Suppressor macrophage treated with lipopolysaccharide for 1 hour (primary cell): ENCODE measurements around the gene TET2.
"Not testable (repeated sequence)": the region's sequence is repeated elsewhere in the genome, so short reads cannot be mapped to it uniquely, and the experiment has no call there.

Experiments used
- DNase-seq, 3 donors: peaks; one replicate each; pipeline ENCODE4 v3.0.0-alpha.2; 2020 to 2022

Gene TET2

DNA sequence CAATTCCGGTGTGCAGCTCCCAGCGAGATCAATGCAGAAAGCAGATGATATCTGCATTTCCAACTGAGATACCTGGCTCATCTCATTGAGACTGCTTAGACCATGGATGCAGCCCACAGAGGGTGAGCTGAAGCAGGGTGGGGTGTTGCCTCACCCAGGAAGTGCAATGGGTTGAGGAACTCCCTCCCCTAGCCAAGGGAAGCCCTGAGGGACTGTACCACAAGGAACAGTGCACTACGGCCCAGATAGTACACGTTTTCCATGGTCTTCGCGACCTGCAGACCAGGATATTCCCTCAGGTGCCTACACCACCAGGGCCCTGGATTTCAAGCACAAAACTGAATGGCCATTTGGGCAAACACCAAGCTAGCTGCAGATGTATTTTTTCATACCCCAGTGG lies 150.0 kb downstream of the TET2 start:
- DNase-seq, result peak in 2 of 3 donors; percentile 22 to 37

DNA sequence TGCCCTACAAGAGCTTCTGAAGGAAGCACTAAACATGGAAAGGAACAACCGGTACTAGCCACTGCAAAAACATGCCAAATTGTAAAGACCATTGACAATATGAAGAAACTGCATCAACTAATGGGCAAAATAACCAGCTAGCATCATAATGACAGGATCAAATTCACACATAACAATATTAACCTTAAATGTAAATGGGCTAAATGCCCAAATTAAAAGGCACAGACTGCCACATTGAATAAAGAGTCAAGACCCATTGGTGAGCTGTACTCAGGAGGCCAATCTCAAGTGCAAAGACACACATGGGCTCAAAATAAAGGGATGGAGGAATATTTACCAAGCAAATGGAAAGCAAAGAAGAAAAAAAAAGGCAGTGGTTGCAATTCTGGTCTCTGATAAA lies 152.4 kb downstream of the TET2 start:
- DNase-seq, result not testable (repeated sequence)

DNA sequence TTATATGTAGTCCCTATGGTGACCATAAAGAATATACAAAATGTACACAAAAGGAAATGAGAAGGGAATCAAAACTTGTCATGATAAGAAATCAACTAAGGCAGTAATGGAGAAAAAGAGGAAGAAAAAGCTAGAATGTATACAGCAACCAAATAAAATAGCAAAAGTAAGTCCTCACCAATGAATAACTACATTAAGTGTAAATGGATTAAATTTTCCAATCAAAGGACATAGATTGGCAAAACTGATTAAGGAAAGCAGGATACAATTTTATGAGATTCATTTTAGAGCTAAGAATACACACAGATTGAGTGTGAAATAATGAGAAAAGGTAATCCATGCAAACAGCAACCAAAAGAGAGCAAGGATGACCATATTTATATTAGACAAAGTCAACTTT lies 157.4 kb downstream of the TET2 start:
- DNase-seq, result no peak

DNA sequence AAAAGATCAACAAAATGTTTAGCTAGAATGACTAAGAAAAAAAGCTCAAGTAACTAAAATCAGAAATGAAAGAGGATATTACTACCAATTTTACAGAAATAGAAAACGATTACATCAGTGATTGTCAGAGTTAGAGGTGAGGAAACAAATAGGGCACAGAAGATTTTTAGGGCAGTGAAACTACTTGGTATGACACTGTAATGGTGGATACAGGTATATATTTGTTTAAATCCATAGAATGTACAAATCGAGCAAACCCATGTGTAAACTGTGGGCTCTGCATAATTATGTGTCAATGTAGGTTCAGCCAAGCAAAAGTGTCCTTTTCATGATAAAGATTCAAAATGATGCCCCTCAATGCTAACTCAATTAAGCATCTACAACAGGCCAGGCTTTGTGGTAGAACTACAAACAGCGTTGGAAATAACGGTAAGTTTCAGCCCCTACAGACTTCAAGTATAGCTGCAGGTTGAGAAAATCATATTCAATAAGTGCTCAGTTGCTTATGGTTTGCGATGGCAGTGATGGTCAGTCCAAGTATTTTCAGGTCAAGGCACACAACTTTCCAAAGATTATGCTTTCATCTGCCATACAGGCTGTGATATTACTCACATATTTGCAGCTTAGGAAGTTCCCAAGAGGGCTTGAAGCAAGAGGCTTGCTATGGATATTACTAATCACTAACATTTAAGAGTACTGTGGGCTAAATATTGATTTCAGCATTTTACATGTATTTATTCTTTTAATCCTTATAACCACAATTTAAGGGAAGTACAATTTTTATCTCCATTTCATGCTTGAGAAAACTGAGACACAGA lies 158.6 kb downstream of the TET2 start:
- peak; percentile 64 to 89 (median 81) for DNase-seq

DNA sequence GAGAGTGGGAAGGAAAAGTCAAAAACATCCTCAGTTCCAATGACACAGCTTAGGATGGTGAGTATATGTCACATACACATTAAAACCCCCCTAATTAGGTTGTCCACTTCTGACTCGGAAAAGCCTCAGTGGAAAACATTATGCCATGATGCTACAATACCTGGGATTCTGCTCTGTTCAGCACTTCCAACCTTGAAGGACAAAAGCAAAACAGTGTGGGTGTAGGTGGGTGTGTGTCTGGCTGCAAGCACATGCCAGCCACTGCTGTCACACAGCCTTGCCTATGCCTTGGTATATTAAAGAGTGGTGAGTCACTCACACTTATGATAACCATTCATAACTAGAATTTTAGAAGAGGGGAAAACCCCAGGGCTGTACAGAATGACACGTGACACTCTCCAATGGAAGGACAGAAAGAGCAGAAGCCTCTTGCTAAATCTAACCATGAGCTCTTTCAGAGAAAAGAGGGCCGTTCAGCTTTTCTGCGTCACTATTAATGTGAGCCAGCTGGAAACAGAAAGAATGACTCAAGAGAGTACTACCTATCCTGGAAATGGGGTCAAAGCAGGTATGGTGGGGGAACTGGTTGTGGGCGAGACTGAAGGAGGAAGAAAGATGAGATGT lies 159.6 kb downstream of the TET2 start:
- peak; percentile 88 to 97 (median 95) for DNase-seq

DNA sequence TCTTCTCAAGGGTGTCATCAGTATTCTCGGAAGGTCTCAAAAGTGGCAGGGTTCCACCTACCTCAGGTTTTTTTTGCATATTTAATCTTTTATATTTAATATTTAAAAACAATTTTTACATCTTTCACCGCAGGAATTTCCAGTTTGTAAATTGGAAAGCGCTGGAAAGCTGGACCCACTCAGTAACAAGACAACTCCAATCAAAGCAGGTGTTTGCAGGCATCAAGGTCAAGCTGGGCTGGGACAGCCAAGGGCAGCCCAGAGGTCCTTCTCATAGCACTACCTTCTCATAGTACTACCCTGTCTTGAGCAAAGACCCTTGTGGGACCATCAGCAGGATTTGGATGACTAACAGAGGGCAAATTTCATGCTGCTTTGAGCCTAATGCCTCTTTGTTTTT lies 160.1 kb downstream of the TET2 start:
- no peak for DNase-seq

DNA sequence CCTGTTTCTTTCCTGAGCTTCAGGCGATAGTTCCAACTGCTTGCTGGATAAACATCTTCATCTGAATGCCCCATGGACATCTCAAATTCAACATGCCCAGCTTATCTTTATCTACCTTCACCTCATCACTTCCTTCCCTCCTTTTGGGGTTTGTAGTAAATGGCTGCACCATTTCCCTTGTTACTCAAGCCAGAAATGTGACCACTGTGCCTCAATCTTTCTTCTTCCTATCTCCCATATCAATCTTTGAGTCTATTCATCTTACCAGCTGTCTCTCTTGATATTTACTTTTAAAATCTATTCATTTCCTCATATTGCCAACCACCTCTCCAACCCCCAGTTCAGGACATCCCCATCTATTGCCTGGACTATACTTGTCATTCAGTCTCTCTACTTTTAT lies 171.8 kb downstream of the TET2 start:
- DNase-seq, result no peak

DNA sequence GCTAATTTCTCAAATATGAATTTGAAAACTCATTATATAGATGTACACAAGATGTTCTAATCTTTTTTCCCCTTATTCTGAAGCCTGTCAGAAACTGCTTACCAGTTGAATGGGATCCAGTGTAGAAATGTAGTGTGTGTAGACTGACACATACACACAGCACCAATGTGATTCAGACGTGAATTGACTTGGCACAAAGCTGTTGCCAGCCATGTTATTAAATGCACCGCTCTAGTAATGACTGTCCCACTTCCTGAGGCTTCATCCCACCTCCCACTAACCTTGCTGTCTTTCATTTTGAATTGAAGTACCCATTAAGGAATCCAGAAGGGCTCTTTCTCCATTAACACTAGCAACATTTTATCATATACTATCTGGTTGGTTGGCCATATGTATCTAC lies 180.5 kb downstream of the TET2 start:
- DNase-seq, result no peak

DNA sequence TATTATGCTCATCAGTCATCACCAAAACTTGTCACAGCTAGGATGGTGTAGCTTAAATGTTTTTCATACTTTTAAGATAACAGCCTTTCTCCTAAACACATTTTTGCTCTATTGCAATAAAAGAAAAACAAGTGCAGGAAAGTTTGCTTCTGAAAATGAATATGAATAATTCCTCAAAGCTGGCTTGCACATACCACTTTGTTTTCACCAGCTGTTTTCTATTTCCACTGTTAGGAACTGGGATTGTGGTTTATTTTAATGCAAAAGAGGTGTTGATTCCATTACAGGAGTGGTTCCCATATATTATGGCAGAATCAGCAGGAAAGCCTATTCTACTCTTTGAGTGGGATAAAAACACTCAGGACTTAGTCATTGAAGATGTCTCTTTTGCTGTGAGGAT lies 181.3 kb downstream of the TET2 start:
- DNase-seq, result no peak

DNA sequence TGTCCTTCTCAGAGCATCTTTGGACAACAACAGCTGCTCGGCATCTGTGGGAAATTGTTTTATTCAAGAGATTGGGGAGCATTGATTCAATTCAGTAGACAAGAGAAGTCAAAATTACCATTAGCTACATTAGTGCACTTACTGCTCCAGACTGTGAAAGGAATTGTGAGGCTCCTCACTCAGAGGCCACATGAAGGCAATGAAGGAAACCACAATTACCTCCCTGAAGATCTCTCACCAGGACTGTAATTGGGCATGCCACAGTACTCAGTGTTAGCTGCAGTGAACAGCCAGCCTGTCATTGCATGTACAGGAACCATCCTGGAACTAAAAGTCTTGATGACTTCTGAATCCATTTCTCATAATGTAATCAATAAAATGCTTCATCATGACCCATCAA lies 182.4 kb downstream of the TET2 start:
- no peak for DNase-seq
